PC-9 (cell line): ENCODE data around the gene ZBTB45. TPM values are rescaled to one million over a fixed set of nuclear protein-coding genes. Genes with fewer than 3 reads are reported as not detected.
A peak's percentile ranks its signal among the peaks of the same experiment; 100 is the strongest.

Experiments
- BruUV-seq: library from RNA; stranded (reverse); fragments of 400-500 nt; replicated peaks from 2 replicates; lab custom pipeline; 2021; lab: Mats Ljungman, UMichigan
- CTCF ChIA-PET: fragments of 300-600 bp; sonication (Branson Sonifier 250); formaldehyde crosslinking; loops from one replicate; lab custom pipeline; 2022; ENCODE audit warnings: antibody characterized with exemption; lab: Charles Lee
- POLR2A ChIA-PET: fragments of 300-600 bp; sonication (Branson Sonifier 250); formaldehyde crosslinking; loops from one replicate; lab custom pipeline; 2022; ENCODE audit warnings: antibody characterized with exemption; ENCODE audit not compliant: unreplicated experiment; lab: Charles Lee
- DNase-seq, 2 experiments: peaks; one replicate each; pipeline versions ENCODE4 v3.0.0 to v3.0.0-alpha.2; 2015 to 2022; ENCODE audit warnings: mixed read lengths in 1 of 2
- H2AFZ ChIP-seq: fragments of 200-600 bp; sonication (generic); 2 replicates; pipeline ENCODE4 v1.8.1; 2017; ENCODE audit warnings: antibody characterized with exemption
- H3F3A ChIP-seq: fragments of 200-600 bp; sonication (generic); 2 replicates; pipeline ENCODE4 v1.8.1; 2017; ENCODE audit warnings: antibody characterized with exemption, mild to moderate bottlenecking, low read depth; ENCODE audit not compliant: insufficient read depth
- H3K27ac ChIP-seq: fragments of 200-600 bp; sonication (generic); 2 replicates; pipeline ENCODE4 v1.6.1; 2016; ENCODE audit warnings: mixed run types
- H3K27me3 ChIP-seq: fragments of 200-600 bp; sonication (generic); 2 replicates; pipeline ENCODE4 v1.6.1; 2016; ENCODE audit warnings: low read depth, mixed run types; ENCODE audit not compliant: insufficient read depth
- H3K36me3 ChIP-seq: fragments of 200-600 bp; sonication (generic); 2 replicates; pipeline ENCODE4 v1.6.1; 2016; ENCODE audit warnings: low read depth, mixed run types
- H3K4me1 ChIP-seq: fragments of 200-600 bp; sonication (generic); replicated peaks from 2 replicates; pipeline ENCODE4 v1.6.1; 2016; ENCODE audit warnings: mixed run types; ENCODE audit not compliant: insufficient read depth
- H3K4me2 ChIP-seq: fragments of 200-600 bp; sonication (generic); 2 replicates; pipeline ENCODE4 v1.6.1; 2017; ENCODE audit warnings: mixed run types
- H3K4me3 ChIP-seq: fragments of 200-600 bp; sonication (generic); 2 replicates; pipeline ENCODE4 v1.6.1; 2016; ENCODE audit warnings: mixed run types
- H3K79me2 ChIP-seq: fragments of 200-600 bp; sonication (generic); 2 replicates; pipeline ENCODE4 v1.6.1; 2017; ENCODE audit warnings: low read depth, mixed run types
- H3K9me2 ChIP-seq: fragments of 200-600 bp; sonication (generic); 2 replicates; pipeline ENCODE4 v1.8.1; 2017; ENCODE audit warnings: mild to moderate bottlenecking; ENCODE audit not compliant: insufficient read depth
- H3K9me3 ChIP-seq: fragments of 200-600 bp; sonication (generic); 2 replicates; pipeline ENCODE4 v1.8.1; 2016; ENCODE audit warnings: low read depth; ENCODE audit not compliant: insufficient read depth
- H4K20me1 ChIP-seq: fragments of 200-600 bp; sonication (generic); 2 replicates; pipeline ENCODE4 v1.8.1; 2017; ENCODE audit not compliant: insufficient read depth
- EZH2 ChIP-seq: fragments of 200-600 bp; sonication (generic); IDR thresholded peaks from 2 replicates; pipeline ENCODE4 v1.8.0; 2017; ENCODE audit warnings: antibody characterized with exemption, low read depth
- intact Hi-C: fragments of 100-400 bp; cut with micrococcal nuclease; formaldehyde crosslinking; loops from one replicate; pipeline ENCODE4 v1.10.0; 2022; ENCODE audit not compliant: unreplicated experiment
- total RNA-seq: library from RNA; stranded (reverse); gene quantifications from 2 replicates; pipeline ENCODE4 v1.2.3, GENCODE V29; 2021
- TF ChIP-seq, protein P1 (sequence below): fragments of 200-600 bp; sonication (generic); conservative IDR thresholded peaks from 2 replicates; pipeline ENCODE4 v1.6.1; 2017; ENCODE audit warnings: mixed run types, antibody characterized with exemption, mild to moderate bottlenecking, moderate library complexity

Gene ZBTB45
- total RNA-seq, 1 experiment from 2014 or later, result 8.1 TPM

DNA sequence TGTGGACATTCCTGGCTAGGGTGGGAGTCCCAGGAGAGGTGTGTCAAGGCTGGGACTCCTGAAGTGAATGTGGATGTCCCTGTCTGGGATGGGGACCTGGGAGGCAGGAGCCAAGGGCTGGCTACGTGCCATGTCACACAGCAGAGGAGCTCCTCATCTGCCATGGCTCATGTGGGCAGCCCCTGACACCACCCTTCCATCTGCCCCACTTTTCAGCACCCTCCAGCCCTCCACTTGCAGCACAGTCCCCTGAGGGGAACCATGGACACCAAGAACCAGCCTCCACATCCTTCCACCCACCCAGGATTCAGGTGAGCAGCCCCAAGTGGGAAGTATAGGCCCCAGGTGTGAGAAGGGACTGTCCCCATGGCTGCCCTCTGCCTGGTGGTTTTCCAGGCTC is 41.7 kb downstream of the ZBTB45 start:
- H3K4me3 ChIP-seq, result no peak overlapping the region
- H3K9me3 ChIP-seq, result no peaks in the 10 kb centered on the region
- BruUV-seq, result no TSS peak
- intact Hi-C loops, result loop anchor here (5.0 kb wide), 1 partner anchor 96 kb away; the partner anchor contains the start of gene ZNF837
- no peak overlapping the region for H3K27ac ChIP-seq
- TF ChIP-seq, protein P1, sequence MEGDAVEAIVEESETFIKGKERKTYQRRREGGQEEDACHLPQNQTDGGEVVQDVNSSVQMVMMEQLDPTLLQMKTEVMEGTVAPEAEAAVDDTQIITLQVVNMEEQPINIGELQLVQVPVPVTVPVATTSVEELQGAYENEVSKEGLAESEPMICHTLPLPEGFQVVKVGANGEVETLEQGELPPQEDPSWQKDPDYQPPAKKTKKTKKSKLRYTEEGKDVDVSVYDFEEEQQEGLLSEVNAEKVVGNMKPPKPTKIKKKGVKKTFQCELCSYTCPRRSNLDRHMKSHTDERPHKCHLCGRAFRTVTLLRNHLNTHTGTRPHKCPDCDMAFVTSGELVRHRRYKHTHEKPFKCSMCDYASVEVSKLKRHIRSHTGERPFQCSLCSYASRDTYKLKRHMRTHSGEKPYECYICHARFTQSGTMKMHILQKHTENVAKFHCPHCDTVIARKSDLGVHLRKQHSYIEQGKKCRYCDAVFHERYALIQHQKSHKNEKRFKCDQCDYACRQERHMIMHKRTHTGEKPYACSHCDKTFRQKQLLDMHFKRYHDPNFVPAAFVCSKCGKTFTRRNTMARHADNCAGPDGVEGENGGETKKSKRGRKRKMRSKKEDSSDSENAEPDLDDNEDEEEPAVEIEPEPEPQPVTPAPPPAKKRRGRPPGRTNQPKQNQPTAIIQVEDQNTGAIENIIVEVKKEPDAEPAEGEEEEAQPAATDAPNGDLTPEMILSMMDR, result no peak
- TF ChIP-seq EZH2, result no peak
- no peaks in the 10 kb centered on the region for H3K27me3 ChIP-seq
- H3K36me3 ChIP-seq, result no peaks in the 10 kb centered on the region
- H2AFZ ChIP-seq, result no peak overlapping the region
- peaks cover 18% of the 10 kb centered on the region; the same call in 1 of the 2 replicates for H3K4me1 ChIP-seq
- H3K79me2 ChIP-seq, result no peaks in the 10 kb centered on the region
- H3F3A ChIP-seq, result peaks cover 15% of the 10 kb centered on the region
- no peaks in the 10 kb centered on the region for H3K9me2 ChIP-seq
- no peaks in the 10 kb centered on the region for H4K20me1 ChIP-seq
- no peak for DNase-seq
- POLR2A ChIA-PET, result no interaction called here
- no peak overlapping the region for H3K4me2 ChIP-seq
- CTCF ChIA-PET, result no interaction called here

DNA sequence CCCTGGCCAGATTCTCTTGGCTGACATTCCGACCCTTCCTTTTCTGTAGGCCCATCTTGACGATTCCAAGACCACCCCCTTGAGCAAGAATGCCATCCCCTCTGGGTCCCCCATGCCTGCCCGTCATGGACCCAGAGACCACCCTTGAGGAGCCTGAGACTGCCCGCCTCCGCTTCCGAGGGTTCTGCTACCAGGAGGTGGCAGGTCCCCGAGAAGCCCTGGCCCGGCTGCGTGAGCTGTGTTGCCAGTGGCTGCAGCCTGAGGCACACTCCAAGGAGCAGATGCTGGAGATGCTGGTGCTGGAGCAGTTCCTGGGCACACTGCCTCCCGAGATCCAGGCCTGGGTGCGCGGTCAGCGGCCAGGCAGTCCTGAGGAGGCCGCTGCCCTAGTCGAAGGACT is 42.5 kb downstream of the ZBTB45 start:
- TF ChIP-seq, protein P1, result no peak
- peaks cover 18% of the 10 kb centered on the region; the same call in 1 of the 2 replicates for H3K4me1 ChIP-seq
- peaks cover 18% of the 10 kb centered on the region for H3F3A ChIP-seq
- no peaks in the 10 kb centered on the region for H4K20me1 ChIP-seq
- no peak overlapping the region for H3K27ac ChIP-seq
- H3K9me3 ChIP-seq, result no peaks in the 10 kb centered on the region
- no TSS peak for BruUV-seq
- peak overlapping the region; percentile 68; the same call in 1 of the 2 replicates for H3K4me3 ChIP-seq
- DNase-seq, result no peak
- no peaks in the 10 kb centered on the region for H3K27me3 ChIP-seq
- H3K4me2 ChIP-seq, result peak overlapping the region; percentile 88
- ChIA-PET CTCF (no interaction called here), POLR2A (interaction anchor here (1.1 kb wide), 1 partner anchor 115 kb away, joined by 3 read pairs; the partner anchor contains the start of gene ZNF497)
- intact Hi-C loops, result loop anchor here (5.0 kb wide), 1 partner anchor 95 kb away; the partner anchor contains the start of gene ZNF837
- no peaks in the 10 kb centered on the region for H3K36me3 ChIP-seq
- H3K9me2 ChIP-seq, result no peaks in the 10 kb centered on the region
- no peaks in the 10 kb centered on the region for H3K79me2 ChIP-seq
- no peak overlapping the region for H2AFZ ChIP-seq

DNA sequence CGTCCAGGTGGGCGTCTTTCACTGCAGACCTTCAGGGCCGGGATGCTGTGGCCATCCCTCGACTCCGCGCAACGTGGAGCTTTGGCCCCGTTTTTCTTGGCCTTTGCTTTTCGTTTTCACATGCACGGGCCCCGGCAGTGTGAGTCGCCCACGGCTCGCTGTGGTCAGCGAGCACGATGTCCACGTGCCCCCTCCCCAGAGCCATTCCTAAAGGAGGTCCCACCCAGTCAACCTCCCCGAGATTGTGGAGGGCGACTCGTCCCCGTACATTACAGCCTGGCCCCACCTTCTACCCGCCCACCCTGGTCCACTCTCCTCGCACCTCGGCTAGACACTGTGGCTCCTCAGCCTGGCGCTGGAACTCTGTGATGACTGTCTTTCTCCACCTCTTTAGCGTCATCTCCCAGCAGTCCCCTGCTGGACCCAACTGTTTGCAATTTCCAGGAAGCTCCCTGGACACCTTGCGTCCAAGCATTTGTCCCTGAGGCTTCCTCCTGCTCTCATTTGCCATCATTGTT is 43.1 kb downstream of the ZBTB45 start:
- Histone ChIP-seq H3K9me2 (no peaks in the 10 kb centered on the region), H3K79me2 (no peaks in the 10 kb centered on the region), H2AFZ (peak overlapping the region; percentile 77), H3K4me3 (peak overlapping the region; percentile 68), H3K27me3 (no peaks in the 10 kb centered on the region), H3F3A (peaks cover 18% of the 10 kb centered on the region), H3K36me3 (no peaks in the 10 kb centered on the region), H4K20me1 (no peaks in the 10 kb centered on the region), H3K27ac (peak overlapping the region; percentile 51), H3K4me2 (peak overlapping the region; percentile 88), H3K4me1 (peaks cover 18% of the 10 kb centered on the region; the same call in 1 of the 2 replicates), H3K9me3 (no peaks in the 10 kb centered on the region)
- TF ChIP-seq, protein P1, result no peak
- no peak for TF ChIP-seq EZH2
- ChIA-PET CTCF (no interaction called here), POLR2A (interaction anchor here (0.6 to 1.1 kb wide), 2 partner anchors 69 to 114 kb away, joined by 3 read pairs; partner anchors contain the start of gene ZNF497)
- intact Hi-C loops, result loop anchor here (1.0 to 5.0 kb wide), 3 partner anchors 23 to 94 kb away; partner anchors contain the start of genes ZBTB45 and ZNF837
- BruUV-seq, result TSS peak; percentile 24
- DNase-seq, result peak in 1 of 2 experiments; percentile 6
